22Rv1 (cell line): ENCODE measurements around the gene HOXA2.

Source experiments
- H3K27ac ChIP-seq: fragments of 450-650 bp; 2 replicates; pipeline ENCODE4 v1.5.1; 2017
- CTCF ChIP-seq: fragments of 450-650 bp; IDR thresholded peaks from 2 replicates; pipeline ENCODE4 v1.5.1; 2017; ENCODE audit warnings: mild to moderate bottlenecking
- ZFX ChIP-seq: fragments of 450-650 bp; IDR thresholded peaks from 2 replicates; pipeline ENCODE4 v1.6.1; 2017; ENCODE audit warnings: antibody characterized with exemption, borderline replicate concordance

Gene HOXA2

GRCh38 chr7:27114881-27115220, 12.4 kb upstream of the HOXA2 start:
- no peak overlapping the region for H3K27ac ChIP-seq
- TF ChIP-seq ZFX (no peak), CTCF (no peak)

- TF ChIP-seq CTCF (no peak), ZFX (no peak)
- no peak overlapping the region for H3K27ac ChIP-seq
Observed at GRCh38 chr7:27113991-27114769, 11.7 kb upstream of the HOXA2 start.

- no peak overlapping the region for H3K27ac ChIP-seq
- no peak for TF ChIP-seq ZFX
- no peak for TF ChIP-seq CTCF
Observed at GRCh38 chr7:27112955-27113949, 10.8 kb upstream of the HOXA2 start.

GRCh38 chr7:27112361-27112760, 9.9 kb upstream of the HOXA2 start:
- H3K27ac ChIP-seq = no peak overlapping the region
- TF ChIP-seq ZFX (no peak), CTCF (no peak)

- TF ChIP-seq CTCF = no peak
- no peak for TF ChIP-seq ZFX
- no peak overlapping the region for H3K27ac ChIP-seq
Observed at GRCh38 chr7:27111751-27112277, 9.3 kb upstream of the HOXA2 start.

GRCh38 chr7:27111042-27111750, 8.7 kb upstream of the HOXA2 start:
- TF ChIP-seq CTCF = no peak
- no peak for TF ChIP-seq ZFX
- H3K27ac ChIP-seq = no peak overlapping the region
